Measurements from ENCODE around the gene SERPINB7. TPM values are rescaled to one million over a fixed set of nuclear protein-coding genes. Genes with fewer than 3 reads are reported as not detected.

Gene SERPINB7
- total and polyA plus RNA-seq, 2 of the 8 experiments (the other 6 are each of a cell fraction or from before 2014, with no cell fraction given): not detected

GRCh38 chr18:63817441-63818051 lies 42.3 kb downstream of the SERPINB7 start:
- no peak overlapping the region for H2BK5ac ChIP-seq (ENCODE audit: low read depth, low read length)
- DNase-seq (ENCODE audit: low read depth in 1 of 2, low spot score in 2 of 2) (no peak), FAIRE-seq (no peak)
- ChIA-PET POLR2A (ENCODE audit: partially characterized antibody) (no interaction called here), CTCF (ENCODE audit: partially characterized antibody) (interaction anchor here (1.4 to 4.3 kb wide), 3 partner anchors 26 to 312 kb away, joined by 3 to 21 read pairs (median 4); no protein-coding TSS in a partner anchor)
- no peak overlapping the region for H3K9ac ChIP-seq (replicated peaks in 1 of 4; ENCODE audit: extremely low read depth in 1 of 4, low read depth in 3 of 4, low read length in 3 of 4)
- no peak overlapping the region for H2BK20ac ChIP-seq (ENCODE audit: low read length)
- H3K79me1 ChIP-seq (ENCODE audit: low read depth, low read length): no peaks in the 10 kb centered on the region
- no peak overlapping the region for H3K23ac ChIP-seq (ENCODE audit: insufficient read length)
- no peak overlapping the region for H2BK120ac ChIP-seq (replicated peaks; ENCODE audit: low read depth, low read length)
- no peak overlapping the region for H3K14ac ChIP-seq (ENCODE audit: insufficient read length)
- no peak overlapping the region for H2BK15ac ChIP-seq (ENCODE audit: low read length)
- H4K91ac ChIP-seq (replicated peaks; ENCODE audit: insufficient read length, low read length): no peak overlapping the region
- no peak overlapping the region for H3K4me2 ChIP-seq (ENCODE audit: insufficient read depth in 1 of 2, low read depth in 2 of 2, low read length in 2 of 2)
- no peaks in the 10 kb centered on the region for H3K79me2 ChIP-seq (ENCODE audit: control insufficient read depth in 1 of 2, insufficient read depth in 2 of 2, low read length in 2 of 2)
- no peaks in the 10 kb centered on the region for H3K36me3 ChIP-seq (ENCODE audit: control insufficient read depth in 2 of 4, insufficient read depth in 4 of 4, low read length in 3 of 4)
- H2AK5ac ChIP-seq (ENCODE audit: low read depth, low read length): no peak overlapping the region
- WGBS, 2 experiments (ENCODE audit: extremely low coverage in 1 of 2, insufficient coverage in 1 of 2, insufficient read length in 1 of 2, insufficient replicate concordance in 2 of 2, low coverage in 1 of 2, low lambda C conversion rate in 2 of 2, missing lambda C conversion rate in 1 of 2): 89% methylated on average over 1 of the region's 1 CpG; no CpG with 5 or more reads in 1 of the 2 experiments
- H4K8ac ChIP-seq (ENCODE audit: extremely low read depth, insufficient read depth, low read length): no peak overlapping the region
- no peaks in the 10 kb centered on the region for H4K20me1 ChIP-seq (replicated peaks in 1 of 2; ENCODE audit: control insufficient read depth in 1 of 2, insufficient read depth in 2 of 2, low read length in 2 of 2)
- no peak overlapping the region for H3K18ac ChIP-seq (ENCODE audit: extremely low read depth, low read length)
- H3K4ac ChIP-seq (replicated peaks; ENCODE audit: insufficient read length, low read depth, low read length): no peak overlapping the region
- H3K23me2 ChIP-seq (ENCODE audit: low read depth, low read length): no peaks in the 10 kb centered on the region
- H3K27ac ChIP-seq (ENCODE audit: low read depth, low read length): no peak overlapping the region
- H2AFZ ChIP-seq (ENCODE audit: low read length): no peak overlapping the region
- H4K5ac ChIP-seq (ENCODE audit: insufficient read length, low read depth, low read length): no peak overlapping the region
- no peak overlapping the region for H2BK12ac ChIP-seq (ENCODE audit: low read depth, low read length)
- no peak overlapping the region for H3K4me3 ChIP-seq (ENCODE audit: extremely low read depth in 1 of 4, insufficient read depth in 2 of 4, low read depth in 3 of 4, low read length in 4 of 4)
- no peaks in the 10 kb centered on the region for H3K4me1 ChIP-seq (replicated peaks in 1 of 4; ENCODE audit: control insufficient read depth in 3 of 4, insufficient read depth in 4 of 4, low read length in 3 of 4)
- H3K56ac ChIP-seq (replicated peaks; ENCODE audit: insufficient read length, low read depth, low read length): no peak overlapping the region
- H3K9me3 ChIP-seq (ENCODE audit: insufficient read depth in 2 of 2, low read depth in 1 of 2, low read length in 1 of 2): no peaks in the 10 kb centered on the region
- H3K27me3 ChIP-seq (replicated peaks in 1 of 4; ENCODE audit: control insufficient read depth in 3 of 4, extremely low read depth in 1 of 4, insufficient read depth in 3 of 4, low read length in 3 of 4): no peaks in the 10 kb centered on the region
- no peak for TF ChIP-seq CBX8 (IDR thresholded peaks at IDR 0.05; ENCODE audit: borderline replicate concordance, low read depth, low read length)
- TF ChIP-seq TBP (IDR thresholded peaks at IDR 0.05; ENCODE audit: low read depth, low read length): no peak
- no peak for TF ChIP-seq MAFK (IDR thresholded peaks at IDR 0.05; ENCODE audit: low read depth, low read length)
- no peak for TF ChIP-seq CTBP2 (IDR thresholded peaks at IDR 0.05; ENCODE audit: borderline replicate concordance, insufficient read depth, insufficient read length, low read length)
- TF ChIP-seq SIX5 (IDR thresholded peaks at IDR 0.05; ENCODE audit: low read depth, low read length): no peak
- no peak for TF ChIP-seq USF2 (IDR thresholded peaks at IDR 0.05; ENCODE audit: low read length)
- TF ChIP-seq CREB1 (IDR thresholded peaks at IDR 0.05): no peak
- TF ChIP-seq BCL11A (IDR thresholded peaks at IDR 0.05; ENCODE audit: low read depth in 2 of 2, low read length in 2 of 2): no peak
- TF ChIP-seq, protein P1, sequence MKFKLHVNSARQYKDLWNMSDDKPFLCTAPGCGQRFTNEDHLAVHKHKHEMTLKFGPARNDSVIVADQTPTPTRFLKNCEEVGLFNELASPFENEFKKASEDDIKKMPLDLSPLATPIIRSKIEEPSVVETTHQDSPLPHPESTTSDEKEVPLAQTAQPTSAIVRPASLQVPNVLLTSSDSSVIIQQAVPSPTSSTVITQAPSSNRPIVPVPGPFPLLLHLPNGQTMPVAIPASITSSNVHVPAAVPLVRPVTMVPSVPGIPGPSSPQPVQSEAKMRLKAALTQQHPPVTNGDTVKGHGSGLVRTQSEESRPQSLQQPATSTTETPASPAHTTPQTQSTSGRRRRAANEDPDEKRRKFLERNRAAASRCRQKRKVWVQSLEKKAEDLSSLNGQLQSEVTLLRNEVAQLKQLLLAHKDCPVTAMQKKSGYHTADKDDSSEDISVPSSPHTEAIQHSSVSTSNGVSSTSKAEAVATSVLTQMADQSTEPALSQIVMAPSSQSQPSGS (IDR thresholded peaks at IDR 0.05; ENCODE audit: low read length): no peak
- no peak for TF ChIP-seq HDAC2 (IDR thresholded peaks at IDR 0.05; ENCODE audit: borderline replicate concordance in 1 of 2, low read depth in 2 of 2, low read length in 2 of 2)
- no peak for TF ChIP-seq YY1 (IDR thresholded peaks at IDR 0.05; ENCODE audit: low read depth, low read length)

Measured in H1 (cell line).